Frontal cortex (tissue), 4 donors: ENCODE data around the gene MINDY3. TPM values are rescaled to one million over a fixed set of nuclear protein-coding genes. Genes with fewer than 3 reads are reported as not detected.
"Not testable (repeated sequence)": the region's sequence is repeated elsewhere in the genome, so short reads cannot be mapped to it uniquely, and the experiment has no call there.

Experiments used
- DNase-seq, 2 donors: peaks; one replicate each; pipeline ENCODE4 v3.0.0; 2012; ENCODE audit warnings: low spot score in 2 of 2
- FAIRE-seq: peaks from 2 replicates; lab custom pipeline; 2012; peaks lifted over from hg19 to GRCh38; lab: Jason Lieb, UNC
- total RNA-seq: library from RNA; depleted of rRNA; stranded (reverse); fragments of >200 nt; gene quantifications from one replicate; pipeline ENCODE4 v1.2.3, GENCODE V29; 2014
- donor health status: control.
- donor health status: control.
- donor health status: control.

Gene MINDY3
- total RNA-seq, 1 donor from 2014 or later = 136 TPM

DNA sequence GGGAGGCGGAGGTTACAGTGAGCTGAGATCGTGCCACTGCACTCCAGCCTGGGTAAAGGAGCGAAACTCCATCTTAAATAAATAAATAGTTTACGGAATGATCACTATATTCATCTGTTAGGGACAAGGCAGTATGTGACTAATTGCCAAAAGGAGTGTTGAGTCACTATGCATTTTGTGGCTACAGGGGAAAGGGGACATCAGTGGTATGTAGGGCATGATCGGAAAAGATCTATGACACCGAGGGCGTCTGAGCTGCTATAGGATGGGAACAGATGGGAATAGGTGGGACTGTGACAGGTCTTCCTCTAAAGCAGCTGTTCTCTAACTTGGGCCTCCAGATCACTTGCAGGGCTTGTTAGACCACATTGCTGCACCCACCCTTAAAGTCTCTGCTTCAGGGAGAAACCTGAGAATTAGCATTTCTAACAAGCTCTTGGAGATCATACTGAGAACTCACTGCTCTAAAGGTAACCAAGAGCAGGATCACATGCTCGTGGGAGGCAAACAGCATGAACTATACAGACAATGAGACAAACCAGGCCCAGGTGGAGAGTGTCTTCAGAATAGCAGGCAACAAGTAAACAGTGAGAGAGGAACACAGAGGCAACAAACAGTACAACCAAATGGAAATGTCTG, 75.5 kb downstream of the MINDY3 start:
- FAIRE-seq (no peak), DNase-seq (no peak)

- no peak for FAIRE-seq
- DNase-seq = no peak
Observed at GRCh38 chr10:15783941-15784636, 76.2 kb downstream of the MINDY3 start.

GRCh38 chr10:15782851-15783250, 77.5 kb downstream of the MINDY3 start:
- FAIRE-seq = no peak

DNA sequence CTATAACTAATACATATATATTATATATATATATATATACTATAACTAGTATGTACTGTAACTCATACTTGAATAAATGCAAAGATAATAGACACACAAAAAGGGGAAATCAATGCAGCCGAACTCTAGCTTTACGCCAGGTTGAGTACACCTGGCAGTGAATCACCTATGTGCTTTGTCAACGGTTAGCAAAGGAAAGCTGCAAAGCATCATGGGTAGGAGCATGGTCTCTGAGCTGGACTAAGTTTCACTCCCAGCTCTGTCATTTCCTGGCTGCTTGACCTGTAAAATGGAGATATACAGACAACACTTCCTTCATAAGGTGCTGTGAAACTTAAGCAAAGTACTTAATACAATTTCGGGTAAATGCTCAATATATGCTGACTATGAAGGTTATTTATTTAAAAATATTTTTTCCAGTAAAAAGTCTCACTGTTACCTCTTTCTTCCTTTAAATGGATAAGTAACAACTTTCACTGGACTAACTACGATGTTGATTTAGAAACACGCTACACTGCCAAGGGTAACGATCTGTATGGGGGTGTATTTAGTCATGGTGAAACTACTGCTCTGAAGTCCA, 78.8 kb downstream of the MINDY3 start:
- DNase-seq = no peak
- FAIRE-seq = no peak

More at GRCh38 chr10:15782851-15783250, 77.5 kb downstream of the MINDY3 start:
- no peak for DNase-seq

DNA sequence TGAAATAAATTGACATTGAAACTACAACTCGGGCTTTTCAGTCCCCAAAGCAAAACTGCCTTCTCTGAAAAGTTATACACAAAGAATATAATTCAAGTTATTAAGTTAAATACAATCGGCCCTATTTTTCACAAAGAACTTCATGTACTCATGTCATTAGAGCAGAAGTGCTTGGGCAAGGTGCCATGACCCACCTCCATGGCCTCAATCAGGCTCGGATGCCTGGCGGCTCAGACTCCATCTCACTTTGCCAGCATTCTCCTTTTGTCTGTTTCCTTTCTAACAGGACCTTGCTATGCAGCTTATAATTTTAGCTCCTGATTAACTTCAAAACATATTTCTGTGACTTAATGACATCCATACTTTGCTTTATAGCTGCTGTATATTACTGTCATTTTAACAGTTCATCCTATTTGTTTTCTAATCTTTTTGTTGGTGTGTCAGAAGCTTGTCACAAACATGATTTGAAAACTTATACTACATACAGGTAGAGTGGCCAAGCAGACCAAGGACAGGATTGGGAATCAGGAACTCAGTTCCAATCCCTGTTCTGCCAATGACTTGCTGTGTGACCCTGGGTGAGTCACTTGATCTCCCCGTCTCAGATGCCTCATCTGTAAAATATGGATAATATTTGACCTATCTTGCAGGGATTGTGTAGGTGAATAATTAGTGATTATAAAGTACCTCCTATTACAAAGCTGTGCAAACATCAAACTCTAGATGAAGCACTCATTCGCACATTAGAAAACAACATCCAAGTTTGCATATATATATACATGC, 79.8 kb downstream of the MINDY3 start:
- FAIRE-seq (no peak), DNase-seq (no peak)

DNA sequence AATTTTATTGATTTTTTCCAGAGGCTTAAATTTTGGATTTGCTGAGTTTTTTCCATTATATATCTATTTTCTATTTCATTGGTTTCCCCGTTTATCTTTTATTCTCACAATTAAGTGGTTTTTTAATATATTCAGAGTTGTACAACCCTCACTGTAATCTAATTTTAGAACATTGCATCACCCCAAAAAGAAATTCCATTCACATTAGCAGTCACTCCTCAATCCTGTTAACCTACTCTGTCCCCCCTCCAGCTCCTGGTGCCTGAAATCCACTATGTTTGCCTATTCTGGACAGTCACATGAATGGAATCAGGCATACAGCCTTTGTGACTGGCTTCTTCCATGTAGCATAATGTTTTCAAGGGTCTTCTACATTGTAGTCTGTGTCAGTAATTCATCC, 84.8 kb downstream of the MINDY3 start:
- FAIRE-seq = no peak
- DNase-seq = no peak

- not testable (repeated sequence) for FAIRE-seq, DNase-seq
Observed at GRCh38 chr10:15774534-15774933, 85.8 kb downstream of the MINDY3 start.

DNA sequence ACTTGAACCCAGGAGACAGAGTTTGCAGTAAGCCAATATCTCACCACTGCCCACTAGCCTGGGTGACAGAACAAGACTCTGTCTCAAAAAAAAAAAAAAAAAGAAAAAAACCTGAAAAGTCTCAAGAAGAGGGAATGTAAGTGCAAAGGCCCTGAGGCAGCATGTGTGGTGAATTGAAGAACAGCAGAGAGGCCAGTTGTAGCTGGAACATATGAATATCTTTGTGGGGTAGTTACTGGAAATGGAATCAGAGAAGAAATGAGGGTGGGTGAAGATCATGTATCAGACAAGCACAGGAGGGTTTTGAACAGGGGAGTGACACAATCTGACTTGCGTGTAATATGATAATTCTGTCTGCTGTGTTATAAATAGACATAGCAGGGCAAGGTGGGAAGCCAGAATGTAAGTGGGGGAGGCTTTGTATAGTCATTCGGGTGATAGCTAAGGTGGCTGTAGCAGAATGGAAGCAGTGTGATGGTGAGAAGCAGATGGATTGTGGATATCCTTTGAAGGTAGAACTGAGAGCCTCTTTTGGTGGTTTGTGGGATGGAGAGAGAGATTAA, 95.3 kb downstream of the MINDY3 start:
- DNase-seq (no peak), FAIRE-seq (no peak)

DNA sequence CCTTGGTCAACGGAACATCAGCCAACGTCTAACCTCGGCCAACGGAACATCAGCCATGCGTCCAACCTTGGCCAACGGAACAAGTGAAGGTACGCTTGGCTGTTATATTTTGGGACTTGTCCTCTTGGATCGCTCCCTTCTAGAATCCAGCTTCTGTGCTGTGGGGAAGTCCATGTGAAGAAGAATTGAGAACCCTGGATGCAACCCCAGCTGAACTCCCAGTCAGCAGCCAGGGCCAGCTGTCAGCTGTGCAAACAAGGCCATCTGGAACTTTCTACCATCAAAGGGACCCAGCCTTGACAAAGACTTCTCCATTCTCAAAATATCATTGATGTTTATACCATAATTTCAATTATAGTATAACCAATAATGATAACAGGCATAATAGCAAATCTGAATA, 97.3 kb downstream of the MINDY3 start:
- DNase-seq (no peak), FAIRE-seq (no peak)

DNA sequence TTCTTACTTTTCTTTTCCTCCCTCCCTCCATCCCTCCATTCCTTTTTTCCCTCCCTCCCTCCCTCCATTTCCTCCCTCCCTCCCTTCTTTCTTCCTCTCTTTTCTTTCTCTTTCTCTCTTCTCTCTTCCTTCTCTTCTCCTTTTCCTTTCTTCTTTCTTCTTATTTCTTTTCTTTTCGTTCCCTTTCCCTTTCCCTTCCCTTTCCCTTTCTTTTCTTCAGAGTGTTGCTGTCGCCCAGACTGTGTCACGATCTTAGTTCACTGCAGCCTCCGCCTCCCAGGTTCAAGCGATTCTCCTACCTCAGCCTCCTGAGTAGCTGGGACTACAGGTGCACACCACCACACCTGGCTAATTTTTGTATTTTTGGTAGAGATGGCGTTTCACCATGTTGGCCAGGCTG, 98.1 kb downstream of the MINDY3 start:
- DNase-seq, FAIRE-seq: not testable (repeated sequence)

DNA sequence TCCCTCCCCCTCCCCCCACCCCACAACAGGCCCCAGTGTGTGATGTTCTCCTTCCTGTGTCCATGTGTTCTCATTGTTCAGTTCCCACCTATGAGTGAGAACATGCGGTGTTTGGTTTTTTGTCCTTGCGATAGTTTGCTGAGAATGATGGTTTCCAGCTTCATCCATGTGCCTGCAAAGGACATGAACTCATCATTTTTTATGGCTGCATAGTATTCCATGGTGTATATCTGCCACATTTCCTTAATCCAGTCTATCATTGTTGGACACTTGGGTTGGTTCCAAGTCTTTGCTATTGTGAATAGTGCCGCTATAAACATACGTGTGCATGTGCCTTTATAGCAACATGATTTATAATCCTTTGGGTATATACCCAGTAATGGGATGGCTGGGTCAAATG, 99.1 kb downstream of the MINDY3 start:
- not testable (repeated sequence) for DNase-seq, FAIRE-seq

- FAIRE-seq = no peak
- no peak for DNase-seq
Observed at GRCh38 chr10:15760681-15761080, 99.6 kb downstream of the MINDY3 start.

GRCh38 chr10:15759265-15759664, 101.0 kb downstream of the MINDY3 start:
- DNase-seq (no peak), FAIRE-seq (no peak)

- no peak for DNase-seq
- no peak for FAIRE-seq
Observed at GRCh38 chr10:15758618-15759017, 101.7 kb downstream of the MINDY3 start.

- DNase-seq = no peak
- FAIRE-seq = no peak
Observed at GRCh38 chr10:15754937-15755336, 105.4 kb downstream of the MINDY3 start.

DNA sequence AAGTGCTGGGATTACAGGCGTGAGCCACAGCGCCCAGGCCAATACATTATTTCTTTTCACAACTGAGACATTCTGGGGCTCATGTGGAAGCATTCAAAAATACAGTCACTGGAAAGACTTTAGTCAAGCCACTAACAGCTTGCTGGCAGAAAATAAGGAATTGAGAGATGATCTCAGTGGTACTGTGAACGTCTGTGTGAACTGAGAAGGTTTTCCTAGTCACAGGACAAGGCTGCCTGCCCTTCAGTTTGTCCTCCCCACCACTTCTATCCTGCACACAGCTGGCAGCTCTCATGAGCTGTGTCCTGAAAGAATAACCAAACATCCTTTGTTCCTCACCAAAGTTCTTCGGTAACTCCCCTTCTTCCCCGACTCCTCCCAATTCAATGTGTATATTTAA, 109.3 kb downstream of the MINDY3 start:
- DNase-seq = no peak
- FAIRE-seq = no peak

- FAIRE-seq (no peak), DNase-seq (no peak)
Observed at GRCh38 chr10:15748126-15748525, 112.2 kb downstream of the MINDY3 start.

DNA sequence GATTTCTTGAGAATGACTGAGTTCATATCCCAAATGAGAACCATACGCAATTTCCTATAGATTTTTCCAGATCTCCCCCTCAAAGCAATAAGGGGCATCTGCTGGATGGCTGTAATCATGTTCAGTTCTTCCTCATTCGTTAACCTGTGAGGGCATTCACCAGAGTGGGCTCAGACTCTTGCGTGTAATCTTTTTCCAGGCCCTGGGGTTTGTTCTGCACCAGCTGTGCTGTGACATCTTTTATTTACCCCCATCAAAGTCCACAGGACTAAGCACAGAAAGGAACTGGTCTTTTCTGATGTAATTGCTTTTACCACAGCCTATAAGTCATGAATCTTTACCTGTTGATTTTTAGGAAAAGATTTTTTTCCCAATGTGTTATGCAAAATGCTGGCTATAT, 112.7 kb downstream of the MINDY3 start:
- no peak for DNase-seq
- no peak for FAIRE-seq

DNA sequence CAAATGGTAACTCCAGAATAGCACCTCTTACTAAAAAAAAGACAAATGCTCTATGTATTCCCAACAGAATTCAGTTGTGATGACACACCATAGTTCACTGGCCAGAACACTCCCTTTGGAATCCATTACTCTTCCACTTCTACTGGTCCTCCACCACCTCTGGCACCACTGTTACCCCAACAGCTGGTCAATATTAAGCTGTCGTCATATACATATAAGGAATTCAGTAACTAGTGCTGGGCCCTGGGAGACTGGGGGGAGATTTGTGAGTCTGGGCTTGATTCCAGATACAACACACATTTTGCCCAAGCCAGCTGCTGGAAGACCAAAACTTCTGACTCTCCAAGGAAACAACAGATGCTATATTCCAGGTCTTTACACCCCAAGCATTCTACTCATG, 114.6 kb downstream of the MINDY3 start:
- DNase-seq (no peak), FAIRE-seq (no peak)

- no peak for FAIRE-seq
- DNase-seq = no peak
Observed at GRCh38 chr10:15744217-15744865, 116.0 kb downstream of the MINDY3 start.
